Measurements from ENCODE around the gene ALX3. TPM values are rescaled to one million over a fixed set of nuclear protein-coding genes. Genes with fewer than 3 reads are reported as not detected.

ALX3 gene
- polyA plus RNA-seq = not detected
- long read RNA-seq, donor 1 = 0 reads
- long read RNA-seq, donor 2 = 0 reads
- long read RNA-seq, donor 3 = 0 reads
- long read RNA-seq, donor 4 = 0 reads
- long read RNA-seq, donor 5 = 0 reads
- long read RNA-seq, donor 6 = 0 reads
- long read RNA-seq, donor 7 = 0 reads
- long read RNA-seq, donor 8 = 0 reads
- long read RNA-seq, donor 9 = 0 reads
- long read RNA-seq, donor 10 = 0 reads
- long read RNA-seq, donor 11 = 0 reads

- Histone ChIP-seq H3K27me3 (ENCODE audit: control insufficient read depth, insufficient read depth, low read length) (peaks cover 85% of the 10 kb centered on the region), H3K4me3 (ENCODE audit: low read length) (no peak within 1 kb of the TSS), H3K27ac (ENCODE audit: low read length) (no peak within 1 kb of the TSS), H3K4me1 (ENCODE audit: control insufficient read depth, insufficient read depth, low read length) (peaks cover 5% of the 10 kb centered on the region), H3K9me3 (ENCODE audit: control insufficient read depth, low read depth, low read length) (peaks cover 21% of the 10 kb centered on the region), H3K36me3 (ENCODE audit: control insufficient read depth, insufficient read depth, low read length) (no peaks in the 10 kb centered on the region)
- DNase-seq = no peak
- no CpG with 5 or more reads among the region's 27 CpGs for WGBS (ENCODE audit: insufficient coverage, low lambda C conversion rate)
Measured at GRCh38 chr1:110070671-110071242, at the start of gene ALX3. Gene ALX3, minus strand, starts transcription at chr1:110070672. Its CDS starts 60 bp downstream, at chr1:110070612.

- DNase-seq = no peak
- Histone ChIP-seq H3K4me3 (ENCODE audit: low read length) (no peak overlapping the region), H3K4me1 (ENCODE audit: control insufficient read depth, insufficient read depth, low read length) (no peaks in the 10 kb centered on the region), H3K9me3 (ENCODE audit: control insufficient read depth, low read depth, low read length) (peaks cover 3% of the 10 kb centered on the region), H3K27ac (ENCODE audit: low read length) (no peak overlapping the region), H3K27me3 (ENCODE audit: control insufficient read depth, insufficient read depth, low read length) (peaks cover 45% of the 10 kb centered on the region), H3K36me3 (ENCODE audit: control insufficient read depth, insufficient read depth, low read length) (no peaks in the 10 kb centered on the region)
- WGBS (ENCODE audit: insufficient coverage, low lambda C conversion rate) = no CpG with 5 or more reads among the region's 3 CpGs
Measured at GRCh38 chr1:110119843-110120242, 49.4 kb upstream of the ALX3 start.

- Histone ChIP-seq H3K4me1 (ENCODE audit: control insufficient read depth, insufficient read depth, low read length) (no peaks in the 10 kb centered on the region), H3K27me3 (ENCODE audit: control insufficient read depth, insufficient read depth, low read length) (peaks cover 51% of the 10 kb centered on the region), H3K27ac (ENCODE audit: low read length) (no peak overlapping the region), H3K4me3 (ENCODE audit: low read length) (no peak overlapping the region), H3K36me3 (ENCODE audit: control insufficient read depth, insufficient read depth, low read length) (no peaks in the 10 kb centered on the region), H3K9me3 (ENCODE audit: control insufficient read depth, low read depth, low read length) (peaks cover 3% of the 10 kb centered on the region)
- no CpG with 5 or more reads among the region's 7 CpGs for WGBS (ENCODE audit: insufficient coverage, low lambda C conversion rate)
- no peak for DNase-seq
Measured at GRCh38 chr1:110118636-110119396, 48.3 kb upstream of the ALX3 start.

GRCh38 chr1:110114784-110115183 lies 44.3 kb upstream of the ALX3 start:
- DNase-seq = no peak
- no peaks in the 10 kb centered on the region for H3K36me3 ChIP-seq (ENCODE audit: control insufficient read depth, insufficient read depth, low read length)
- H3K4me1 ChIP-seq (ENCODE audit: control insufficient read depth, insufficient read depth, low read length) = no peaks in the 10 kb centered on the region
- WGBS (ENCODE audit: insufficient coverage, low lambda C conversion rate) = no CpG with 5 or more reads among the region's 5 CpGs
- H3K4me3 ChIP-seq (ENCODE audit: low read length) = no peak overlapping the region
- H3K27ac ChIP-seq (ENCODE audit: low read length) = no peak overlapping the region
- H3K27me3 ChIP-seq (ENCODE audit: control insufficient read depth, insufficient read depth, low read length) = peaks cover 73% of the 10 kb centered on the region
- H3K9me3 ChIP-seq (ENCODE audit: control insufficient read depth, low read depth, low read length) = no peaks in the 10 kb centered on the region

GRCh38 chr1:110114173-110114572 lies 43.7 kb upstream of the ALX3 start:
- no peak for DNase-seq
- Histone ChIP-seq H3K27me3 (ENCODE audit: control insufficient read depth, insufficient read depth, low read length) (peaks cover 72% of the 10 kb centered on the region), H3K27ac (ENCODE audit: low read length) (no peak overlapping the region), H3K9me3 (ENCODE audit: control insufficient read depth, low read depth, low read length) (no peaks in the 10 kb centered on the region), H3K4me1 (ENCODE audit: control insufficient read depth, insufficient read depth, low read length) (no peaks in the 10 kb centered on the region), H3K4me3 (ENCODE audit: low read length) (no peak overlapping the region), H3K36me3 (ENCODE audit: control insufficient read depth, insufficient read depth, low read length) (no peaks in the 10 kb centered on the region)
- WGBS (ENCODE audit: insufficient coverage, low lambda C conversion rate) = no CpG with 5 or more reads among the region's 5 CpGs

GRCh38 chr1:110113551-110113950 lies 43.1 kb upstream of the ALX3 start:
- no CpG with 5 or more reads among the region's 5 CpGs for WGBS (ENCODE audit: insufficient coverage, low lambda C conversion rate)
- H3K4me3 ChIP-seq (ENCODE audit: low read length) = no peak overlapping the region
- no peaks in the 10 kb centered on the region for H3K36me3 ChIP-seq (ENCODE audit: control insufficient read depth, insufficient read depth, low read length)
- no peak overlapping the region for H3K27ac ChIP-seq (ENCODE audit: low read length)
- H3K4me1 ChIP-seq (ENCODE audit: control insufficient read depth, insufficient read depth, low read length) = no peaks in the 10 kb centered on the region
- no peak for DNase-seq
- H3K27me3 ChIP-seq (ENCODE audit: control insufficient read depth, insufficient read depth, low read length) = peaks cover 72% of the 10 kb centered on the region
- H3K9me3 ChIP-seq (ENCODE audit: control insufficient read depth, low read depth, low read length) = no peaks in the 10 kb centered on the region

GRCh38 chr1:110112656-110113055 lies 42.2 kb upstream of the ALX3 start:
- peaks cover 75% of the 10 kb centered on the region for H3K27me3 ChIP-seq (ENCODE audit: control insufficient read depth, insufficient read depth, low read length)
- no peak for DNase-seq
- WGBS (ENCODE audit: insufficient coverage, low lambda C conversion rate) = no CpG with 5 or more reads among the region's 9 CpGs

GRCh38 chr1:110112143-110112542 lies 41.7 kb upstream of the ALX3 start, which contains the start of gene UBL4B:
Gene UBL4B, plus strand, starts transcription at chr1:110112443. Its CDS starts 92 bp downstream, at chr1:110112535.
- no peak within 1 kb of the TSS for H3K4me3 ChIP-seq (ENCODE audit: low read length)
- H3K36me3 ChIP-seq (ENCODE audit: control insufficient read depth, insufficient read depth, low read length) = no peaks in the 10 kb centered on the region
- WGBS (ENCODE audit: insufficient coverage, low lambda C conversion rate) = no CpG with 5 or more reads among the region's 5 CpGs
- H3K27ac ChIP-seq (ENCODE audit: low read length) = no peak within 1 kb of the TSS
- H3K9me3 ChIP-seq (ENCODE audit: control insufficient read depth, low read depth, low read length) = no peaks in the 10 kb centered on the region
- H3K4me1 ChIP-seq (ENCODE audit: control insufficient read depth, insufficient read depth, low read length) = no peaks in the 10 kb centered on the region
- DNase-seq = no peak
- peaks cover 77% of the 10 kb centered on the region for H3K27me3 ChIP-seq (ENCODE audit: control insufficient read depth, insufficient read depth, low read length)

More at GRCh38 chr1:110112656-110113055, 42.2 kb upstream of the ALX3 start:
- no peaks in the 10 kb centered on the region for H3K36me3 ChIP-seq (ENCODE audit: control insufficient read depth, insufficient read depth, low read length)
- no peaks in the 10 kb centered on the region for H3K9me3 ChIP-seq (ENCODE audit: control insufficient read depth, low read depth, low read length)
- no peak overlapping the region for H3K4me3 ChIP-seq (ENCODE audit: low read length)
- H3K27ac ChIP-seq (ENCODE audit: low read length) = no peak overlapping the region
- H3K4me1 ChIP-seq (ENCODE audit: control insufficient read depth, insufficient read depth, low read length) = no peaks in the 10 kb centered on the region

GRCh38 chr1:110111081-110111480 lies 40.6 kb upstream of the ALX3 start:
- no peaks in the 10 kb centered on the region for H3K36me3 ChIP-seq (ENCODE audit: control insufficient read depth, insufficient read depth, low read length)
- H3K4me3 ChIP-seq (ENCODE audit: low read length) = no peak overlapping the region
- no peak for DNase-seq
- H3K9me3 ChIP-seq (ENCODE audit: control insufficient read depth, low read depth, low read length) = no peaks in the 10 kb centered on the region
- no peaks in the 10 kb centered on the region for H3K4me1 ChIP-seq (ENCODE audit: control insufficient read depth, insufficient read depth, low read length)
- WGBS (ENCODE audit: insufficient coverage, low lambda C conversion rate) = no CpG with 5 or more reads among the region's 4 CpGs
- H3K27me3 ChIP-seq (ENCODE audit: control insufficient read depth, insufficient read depth, low read length) = peaks cover 71% of the 10 kb centered on the region
- no peak overlapping the region for H3K27ac ChIP-seq (ENCODE audit: low read length)

GRCh38 chr1:110107867-110108469 lies 37.5 kb upstream of the ALX3 start:
- H3K4me1 ChIP-seq (ENCODE audit: control insufficient read depth, insufficient read depth, low read length) = no peaks in the 10 kb centered on the region
- peaks cover 42% of the 10 kb centered on the region for H3K27me3 ChIP-seq (ENCODE audit: control insufficient read depth, insufficient read depth, low read length)
- DNase-seq = no peak
- no peak overlapping the region for H3K4me3 ChIP-seq (ENCODE audit: low read length)
- no peak overlapping the region for H3K27ac ChIP-seq (ENCODE audit: low read length)
- no peaks in the 10 kb centered on the region for H3K36me3 ChIP-seq (ENCODE audit: control insufficient read depth, insufficient read depth, low read length)
- WGBS (ENCODE audit: insufficient coverage, low lambda C conversion rate) = 50% methylated on average over 2 of the region's 7 CpGs
- H3K9me3 ChIP-seq (ENCODE audit: control insufficient read depth, low read depth, low read length) = no peaks in the 10 kb centered on the region
